ENCODE measurements around the gene DAD1.

Gene DAD1

GRCh38 chr14:22531451-22532344, 57.3 kb downstream of the DAD1 start:
- H3K4me3 ChIP-seq (ENCODE audit: control insufficient read depth, low read depth, low read length) = no peak overlapping the region
- DNase-seq (ENCODE audit: low read depth) = no peak
- no peak for TF ChIP-seq CTCF (IDR thresholded peaks at IDR 0.05; ENCODE audit: control insufficient read depth, insufficient read depth, low read depth, low read length, missing control alignments)

DNA sequence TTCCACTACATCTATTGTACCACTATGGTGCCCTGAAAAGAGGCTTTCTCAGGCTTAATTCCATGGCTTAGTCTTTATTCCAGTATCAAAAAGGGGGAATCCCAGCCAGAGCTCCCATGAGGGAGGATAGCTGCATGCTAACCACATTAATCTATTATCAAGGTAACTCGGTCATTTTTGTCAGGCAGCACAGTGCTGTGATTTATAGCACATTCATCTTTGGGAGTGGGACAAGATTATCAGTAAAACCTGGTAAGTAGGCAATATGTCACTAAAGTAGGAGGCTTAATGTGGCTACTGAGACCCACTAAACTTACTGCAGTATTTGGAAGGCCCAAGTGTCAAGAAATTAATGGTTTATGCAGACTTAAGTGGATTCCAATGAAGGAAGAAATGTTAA, 58.9 kb downstream of the DAD1 start:
- no peak for DNase-seq (ENCODE audit: low read depth)
- H3K4me3 ChIP-seq (ENCODE audit: control insufficient read depth, low read depth, low read length) = no peak overlapping the region
- TF ChIP-seq CTCF (IDR thresholded peaks at IDR 0.05; ENCODE audit: control insufficient read depth, insufficient read depth, low read depth, low read length, missing control alignments) = no peak

- H3K4me3 ChIP-seq (ENCODE audit: control insufficient read depth, low read depth, low read length) = no peak overlapping the region
- DNase-seq (ENCODE audit: low read depth) = no peak
- no peak for TF ChIP-seq CTCF (IDR thresholded peaks at IDR 0.05; ENCODE audit: control insufficient read depth, insufficient read depth, low read depth, low read length, missing control alignments)
These were observed 62.3 kb downstream of the DAD1 start for GRCh38 chr14:22526744-22527143.

- DNase-seq (ENCODE audit: low read depth) = no peak
- H3K4me3 ChIP-seq (ENCODE audit: control insufficient read depth, low read depth, low read length) = no peak overlapping the region
- TF ChIP-seq CTCF (IDR thresholded peaks at IDR 0.05; ENCODE audit: control insufficient read depth, insufficient read depth, low read depth, low read length, missing control alignments) = no peak
These were observed 62.8 kb downstream of the DAD1 start for GRCh38 chr14:22526218-22526617.

DNA sequence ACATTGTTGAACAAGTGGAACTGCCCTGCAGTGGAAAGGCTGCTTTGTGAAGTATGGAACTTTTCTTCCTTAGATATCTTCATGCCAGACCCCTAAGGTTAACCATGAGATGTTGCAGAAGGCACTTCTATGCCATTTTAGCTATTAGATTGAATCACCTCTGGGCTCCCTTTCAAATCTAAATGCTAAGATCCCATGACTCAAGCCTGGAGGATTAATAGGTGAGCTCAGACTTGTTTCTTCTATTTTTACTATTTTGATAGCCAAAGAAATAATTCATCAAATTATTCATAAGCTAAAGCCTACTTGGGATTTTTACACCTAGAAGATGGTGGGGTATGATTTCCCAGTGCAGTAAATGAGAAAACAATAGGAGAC, 64.3 kb downstream of the DAD1 start:
- H3K4me3 ChIP-seq (ENCODE audit: control insufficient read depth, low read depth, low read length) = no peak overlapping the region
- TF ChIP-seq CTCF (IDR thresholded peaks at IDR 0.05; ENCODE audit: control insufficient read depth, insufficient read depth, low read depth, low read length, missing control alignments) = no peak
- DNase-seq (ENCODE audit: low read depth) = no peak

DNA sequence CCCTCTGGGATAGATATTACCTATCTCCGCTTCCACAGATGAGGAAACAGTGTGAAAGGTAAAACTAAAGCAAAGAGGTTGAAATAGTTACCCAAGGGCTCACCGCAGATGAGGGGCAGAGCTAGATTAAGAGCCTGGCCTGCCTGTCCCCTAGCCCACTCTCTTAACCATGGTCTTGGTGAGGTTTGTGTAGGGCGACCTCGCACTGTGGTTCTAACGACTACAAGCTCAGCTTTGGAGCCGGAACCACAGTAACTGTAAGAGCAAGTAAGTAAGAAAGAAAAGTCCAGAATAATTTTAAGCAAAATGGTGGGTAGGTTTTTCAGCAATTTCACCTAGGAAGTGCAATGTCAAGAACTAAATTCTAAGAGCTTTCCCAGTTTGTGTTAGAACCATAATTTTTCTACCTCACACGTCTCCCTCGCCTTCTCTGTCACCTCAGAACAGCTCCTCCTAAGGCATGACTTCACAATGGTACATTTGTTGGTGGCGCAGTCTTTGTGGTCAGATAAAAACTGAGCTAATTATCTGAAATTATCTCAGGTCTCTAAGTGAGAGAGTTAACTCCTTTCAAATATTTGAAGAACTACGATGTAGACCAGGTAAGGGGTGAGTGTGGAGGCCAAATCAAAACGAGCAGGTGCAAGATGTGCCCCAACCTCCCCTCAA, 64.8 kb downstream of the DAD1 start:
- no peak for TF ChIP-seq CTCF (IDR thresholded peaks at IDR 0.05; ENCODE audit: control insufficient read depth, insufficient read depth, low read depth, low read length, missing control alignments)
- no peak overlapping the region for H3K4me3 ChIP-seq (ENCODE audit: control insufficient read depth, low read depth, low read length)
- no peak for DNase-seq (ENCODE audit: low read depth)

Data from AG09309 (cell line).